Measurements from ENCODE around the gene RHBDD2. TPM values are rescaled to one million over a fixed set of nuclear protein-coding genes. Genes with fewer than 3 reads are reported as not detected.
"Not testable (repeated sequence)": the region's sequence is repeated elsewhere in the genome, so short reads cannot be mapped to it uniquely, and the experiment has no call there.

The RHBDD2 gene
- total RNA-seq, 1 experiment from 2014 or later, result 79.3 TPM

GRCh38 chr7:75909521-75910132, 30.8 kb downstream of the RHBDD2 start:
- ATAC-seq, result no peak
- H3K27ac ChIP-seq (ENCODE audit: low read length), result no peak overlapping the region
- ChIA-PET POLR2A (no interaction called here), CTCF (no interaction called here)
- H3K9me3 ChIP-seq (ENCODE audit: control insufficient read depth, insufficient read depth, low read depth, low read length), result no peaks in the 10 kb centered on the region
- H3K27me3 ChIP-seq (ENCODE audit: control insufficient read depth, insufficient read depth, low read length), result no peaks in the 10 kb centered on the region
- intact Hi-C loops (cut with micrococcal nuclease; ENCODE audit: unreplicated experiment) (no loop called here), in situ Hi-C loops (cut with HindIII; ENCODE audit: low pct_unique_long_range_greater_than_20kb, low sequenced_read_pairs) (no loop called here)
- no peak for DNase-seq (ENCODE audit: low read depth, low spot score)
- TF ChIP-seq CTCF (IDR thresholded peaks at IDR 0.05) (no peak), SIN3A (IDR thresholded peaks at IDR 0.05; ENCODE audit: borderline replicate concordance, insufficient read depth, low read depth, low read length) (no peak), TCF7L2 (IDR thresholded peaks at IDR 0.05; ENCODE audit: low read depth, low read length) (no peak), POLR2AphosphoS5 (IDR thresholded peaks at IDR 0.05; ENCODE audit: low read depth, low read length) (no peak), REST (IDR thresholded peaks at IDR 0.05; ENCODE audit: insufficient read depth in 1 of 2, low read depth in 2 of 2, low read length in 1 of 2) (no peak)
- peaks cover 4% of the 10 kb centered on the region; the same call in 1 of the 2 replicates for H3K4me1 ChIP-seq (ENCODE audit: control insufficient read depth, insufficient read depth, low read length)
- no peak overlapping the region for H3K4me3 ChIP-seq (ENCODE audit: low read depth in 2 of 2, low read length in 2 of 2)
- H3K36me3 ChIP-seq (ENCODE audit: control insufficient read depth, insufficient read depth, low read length), result no peaks in the 10 kb centered on the region
- BruUV-seq (replicated peaks), result no TSS peak

- in situ Hi-C loops (cut with HindIII; ENCODE audit: low pct_unique_long_range_greater_than_20kb, low sequenced_read_pairs); DNase-seq (ENCODE audit: low read depth, low spot score); BruUV-seq (replicated peaks); H3K27me3 ChIP-seq (ENCODE audit: control insufficient read depth, insufficient read depth, low read length); ATAC-seq; intact Hi-C loops (cut with micrococcal nuclease; ENCODE audit: unreplicated experiment); H3K4me3 ChIP-seq (ENCODE audit: low read depth in 2 of 2, low read length in 2 of 2); POLR2A ChIA-PET; H3K27ac ChIP-seq (ENCODE audit: low read length); H3K36me3 ChIP-seq (ENCODE audit: control insufficient read depth, insufficient read depth, low read length); H3K4me1 ChIP-seq (ENCODE audit: control insufficient read depth, insufficient read depth, low read length); H3K9me3 ChIP-seq (ENCODE audit: control insufficient read depth, insufficient read depth, low read depth, low read length): not testable (repeated sequence)
- CTCF ChIA-PET, result interaction anchor here (0.7 kb wide), 1 partner anchor 37 kb away, joined by 3 read pairs; no protein-coding TSS in a partner anchor
These were observed 32.4 kb downstream of the RHBDD2 start for GRCh38 chr7:75911186-75911585.

- DNase-seq (ENCODE audit: low read depth, low spot score) (no peak), ATAC-seq (no peak)
- Histone ChIP-seq H3K27ac (ENCODE audit: low read length) (no peak overlapping the region), H3K4me1 (ENCODE audit: control insufficient read depth, insufficient read depth, low read length) (peaks cover 13% of the 10 kb centered on the region), H3K27me3 (ENCODE audit: control insufficient read depth, insufficient read depth, low read length) (no peaks in the 10 kb centered on the region), H3K4me3 (ENCODE audit: low read depth in 2 of 2, low read length in 2 of 2) (no peak overlapping the region), H3K9me3 (ENCODE audit: control insufficient read depth, insufficient read depth, low read depth, low read length) (no peaks in the 10 kb centered on the region), H3K36me3 (ENCODE audit: control insufficient read depth, insufficient read depth, low read length) (no peaks in the 10 kb centered on the region; the same call in 1 of the 2 replicates)
- no TSS peak for BruUV-seq (replicated peaks)
- in situ Hi-C loops (cut with HindIII; ENCODE audit: low pct_unique_long_range_greater_than_20kb, low sequenced_read_pairs), result no loop called here
- ChIA-PET POLR2A (no interaction called here), CTCF (no interaction called here)
- intact Hi-C loops (cut with micrococcal nuclease; ENCODE audit: unreplicated experiment), result no loop called here
- no peak for TF ChIP-seq REST (IDR thresholded peaks at IDR 0.05; ENCODE audit: insufficient read depth in 1 of 2, low read depth in 2 of 2, low read length in 1 of 2)
- TF ChIP-seq TCF7L2 (IDR thresholded peaks at IDR 0.05; ENCODE audit: low read depth, low read length), result no peak
- TF ChIP-seq SIN3A (IDR thresholded peaks at IDR 0.05; ENCODE audit: borderline replicate concordance, insufficient read depth, low read depth, low read length), result no peak
- no peak for TF ChIP-seq CTCF (IDR thresholded peaks at IDR 0.05)
- TF ChIP-seq POLR2AphosphoS5 (IDR thresholded peaks at IDR 0.05; ENCODE audit: low read depth, low read length), result no peak
These were observed 34.6 kb downstream of the RHBDD2 start for GRCh38 chr7:75913437-75913836.
